IPS-NIHi7 (cell line): Measurements from ENCODE around the gene COX6B2.
"Not testable (repeated sequence)": the region's sequence is repeated elsewhere in the genome, so short reads cannot be mapped to it uniquely, and the experiment has no call there.

Source experiments
- DNase-seq: peaks from one replicate; pipeline ENCODE4 v3.0.0; 2012; ENCODE audit warnings: mixed read lengths; ENCODE audit errors: extremely low spot score

COX6B2 gene, protein sequence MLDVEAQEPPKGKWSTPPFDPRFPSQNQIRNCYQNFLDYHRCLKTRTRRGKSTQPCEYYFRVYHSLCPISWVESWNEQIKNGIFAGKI

DNA sequence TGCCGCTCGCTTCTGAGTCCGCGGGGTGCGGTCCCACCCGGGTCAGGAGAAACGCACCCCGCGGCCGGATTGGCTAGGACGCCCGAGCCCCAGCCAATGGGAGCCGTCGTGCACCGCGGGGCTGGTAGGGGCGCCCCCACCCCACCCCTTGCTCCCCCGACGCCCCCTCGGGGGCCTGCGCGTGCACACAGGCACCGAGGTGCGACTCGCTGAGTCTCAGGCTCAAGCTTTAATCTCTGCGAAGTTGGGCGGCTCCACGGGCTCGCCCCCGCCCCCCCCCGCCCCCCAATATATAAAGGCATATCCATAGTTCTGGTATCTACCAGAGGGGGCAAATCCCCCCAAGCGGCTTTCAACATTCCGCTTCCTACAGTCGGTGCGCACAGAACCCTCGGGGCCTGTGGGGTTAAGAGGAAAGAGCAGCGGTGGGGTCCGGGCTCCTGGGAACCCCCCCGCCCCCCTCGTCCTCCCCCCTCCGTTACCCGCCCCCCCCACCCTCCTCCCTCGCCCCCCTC lies at the start of gene COX6B2:
Gene COX6B2 (minus strand): TSS at position 22 of the 515 bp plus-strand sequence. CDS start 198 bp downstream, outside the sequence.
- no peak for DNase-seq

DNA sequence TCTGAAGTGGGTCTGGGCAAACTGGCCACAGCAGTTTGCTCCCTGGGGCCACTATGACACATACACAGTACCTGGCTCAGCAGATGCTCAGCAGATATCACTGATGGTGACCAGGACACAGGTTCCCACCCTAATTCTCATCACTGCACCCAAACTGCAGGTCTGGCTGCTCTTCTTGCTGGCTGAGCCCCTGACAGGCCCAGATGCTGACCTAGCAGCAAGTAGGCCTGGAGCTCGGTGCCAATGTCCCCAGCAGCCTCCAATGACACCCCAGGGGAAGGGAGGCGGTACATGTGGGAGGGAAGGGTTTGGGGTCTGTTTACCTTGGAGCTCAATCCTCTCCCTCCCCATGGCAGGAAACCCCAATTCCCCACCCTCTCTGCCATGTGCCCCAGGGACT lies 48.0 kb upstream of the COX6B2 start:
- no peak for DNase-seq

DNA sequence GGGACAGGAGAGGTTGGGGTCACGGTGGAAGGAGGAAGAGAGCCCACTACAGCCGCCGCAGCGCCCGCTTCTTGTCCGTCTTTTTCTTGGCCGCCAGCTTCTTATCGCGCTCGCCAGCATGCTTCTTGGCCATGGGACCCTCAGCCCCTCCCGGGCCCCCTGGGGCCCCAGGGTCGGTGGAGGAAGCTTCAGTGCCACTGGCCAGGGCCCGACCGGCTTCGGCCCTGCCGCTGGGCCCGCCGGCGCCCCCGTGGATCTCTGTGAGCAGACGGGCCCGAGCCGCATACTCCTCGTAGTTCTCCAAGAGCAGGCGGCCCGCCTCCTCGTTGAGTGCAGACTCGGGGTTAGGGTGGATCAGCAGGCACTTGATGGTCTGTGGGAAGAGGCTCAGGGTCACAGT lies 46.9 kb upstream of the COX6B2 start:
- DNase-seq: not testable (repeated sequence)

DNA sequence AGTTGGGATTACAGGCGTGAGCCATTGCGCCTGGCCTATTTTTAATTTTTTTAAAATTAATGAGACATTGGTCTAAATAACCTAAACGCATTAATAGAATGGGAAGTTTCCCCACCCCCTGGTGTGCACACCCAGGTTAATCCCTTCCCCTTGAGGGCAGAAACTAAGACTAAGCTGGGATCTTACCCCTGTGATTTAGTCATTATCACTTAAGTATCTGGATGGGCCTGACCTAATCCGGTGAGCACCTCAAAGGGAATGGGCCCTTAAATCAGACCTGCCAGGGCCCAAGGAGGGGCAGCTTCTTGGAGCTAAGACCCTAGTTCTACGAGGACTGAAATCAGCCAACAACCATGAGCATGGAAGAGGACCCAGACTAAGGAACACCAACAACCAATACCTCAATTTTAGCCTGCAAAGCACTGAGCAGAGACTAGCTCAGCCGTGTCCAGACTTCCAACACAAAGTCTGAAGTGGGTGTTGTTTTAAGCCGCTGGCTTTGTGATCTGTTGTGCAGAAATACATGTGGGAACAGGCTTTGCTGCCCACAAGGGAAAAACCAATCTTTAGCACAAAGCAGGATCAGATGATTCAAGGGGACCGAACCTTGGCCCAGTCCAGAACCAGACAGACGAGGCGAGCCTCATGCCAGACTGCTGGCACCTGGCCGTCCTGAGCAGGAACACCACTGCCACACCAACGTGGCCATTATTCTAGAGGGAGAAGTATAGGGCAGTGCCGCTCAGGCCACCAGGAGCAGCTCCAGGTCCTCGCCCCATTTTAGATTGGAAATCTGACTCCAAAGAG lies 46.0 kb upstream of the COX6B2 start:
- no peak for DNase-seq

DNA sequence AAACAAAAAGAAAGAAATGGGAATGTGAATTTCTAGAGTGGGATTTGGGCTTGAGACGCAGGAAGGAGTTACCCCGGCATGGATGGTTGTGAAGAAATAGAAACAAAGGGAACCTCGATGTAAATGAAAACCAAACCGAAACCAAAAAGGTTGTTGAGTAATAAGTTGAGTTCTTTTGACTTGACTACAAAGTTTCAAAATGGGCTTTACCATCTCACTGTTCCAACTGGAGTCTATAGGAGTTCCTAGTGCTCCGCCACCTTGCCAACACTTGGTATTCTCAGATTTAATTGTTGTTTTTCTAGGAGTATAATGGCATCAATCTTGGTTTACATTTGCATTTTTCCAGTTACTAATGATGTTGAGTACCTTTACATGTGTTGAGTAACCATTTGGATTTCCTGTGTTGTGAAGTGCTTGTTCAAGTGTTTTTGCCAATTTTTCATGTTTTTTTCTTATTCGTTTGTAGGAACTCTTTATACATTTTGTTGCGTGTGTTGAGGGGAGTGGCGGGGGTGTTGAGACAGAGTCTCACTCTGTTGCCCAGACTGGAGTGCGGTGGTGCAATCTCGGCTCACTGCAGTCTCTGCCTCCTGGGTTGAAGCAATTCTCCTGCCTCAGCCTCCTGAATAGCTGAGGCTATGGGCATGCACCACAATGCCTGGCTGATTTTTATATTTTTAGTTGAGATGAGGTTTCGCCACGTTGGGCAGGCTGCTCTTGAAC lies 43.8 kb upstream of the COX6B2 start:
- no peak for DNase-seq

DNA sequence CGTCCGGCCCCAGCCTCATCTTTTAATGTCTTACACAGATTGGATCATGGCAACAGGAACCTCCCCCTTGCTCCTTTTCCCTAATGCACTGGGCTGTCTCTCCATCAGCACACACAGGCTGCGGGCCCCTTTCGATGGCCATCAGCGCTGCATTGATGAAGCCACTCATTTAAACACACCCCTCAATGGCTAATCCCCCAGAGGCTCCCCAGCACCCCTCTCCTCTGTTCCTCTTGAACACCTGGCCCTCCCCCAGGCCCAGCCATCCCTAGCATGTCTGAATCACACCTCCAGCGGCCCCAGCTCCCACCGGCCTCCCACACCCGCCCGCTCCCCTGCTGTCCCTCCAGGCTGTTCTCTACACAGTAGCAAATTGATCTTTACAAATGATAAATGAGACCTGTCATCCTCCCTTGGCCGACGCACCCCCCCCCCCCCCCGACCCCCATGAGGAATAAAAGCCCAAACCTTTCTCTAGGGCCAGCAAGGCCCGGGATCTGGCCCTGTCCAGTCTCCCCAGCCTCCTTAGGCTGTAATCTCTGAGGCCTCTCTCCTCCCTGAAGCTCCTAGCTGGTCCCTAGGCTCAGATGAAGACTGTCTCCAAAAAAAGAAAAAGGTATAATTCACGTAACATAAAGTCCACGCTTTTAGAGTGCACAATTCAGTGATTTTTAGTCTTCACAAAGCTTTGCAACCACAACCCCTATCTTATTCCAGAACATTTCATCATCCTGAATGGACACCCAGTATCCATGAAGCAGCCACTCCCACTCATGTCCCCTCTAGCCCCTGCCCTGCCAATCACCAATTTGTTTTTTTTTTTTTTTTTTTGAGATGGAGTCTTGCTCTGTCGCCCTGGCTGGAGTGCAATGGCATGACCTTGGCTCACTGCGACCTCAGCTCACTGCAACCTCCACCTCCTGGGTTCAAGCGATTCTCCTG lies 38.6 kb upstream of the COX6B2 start:
- DNase-seq: peak; percentile 52

DNA sequence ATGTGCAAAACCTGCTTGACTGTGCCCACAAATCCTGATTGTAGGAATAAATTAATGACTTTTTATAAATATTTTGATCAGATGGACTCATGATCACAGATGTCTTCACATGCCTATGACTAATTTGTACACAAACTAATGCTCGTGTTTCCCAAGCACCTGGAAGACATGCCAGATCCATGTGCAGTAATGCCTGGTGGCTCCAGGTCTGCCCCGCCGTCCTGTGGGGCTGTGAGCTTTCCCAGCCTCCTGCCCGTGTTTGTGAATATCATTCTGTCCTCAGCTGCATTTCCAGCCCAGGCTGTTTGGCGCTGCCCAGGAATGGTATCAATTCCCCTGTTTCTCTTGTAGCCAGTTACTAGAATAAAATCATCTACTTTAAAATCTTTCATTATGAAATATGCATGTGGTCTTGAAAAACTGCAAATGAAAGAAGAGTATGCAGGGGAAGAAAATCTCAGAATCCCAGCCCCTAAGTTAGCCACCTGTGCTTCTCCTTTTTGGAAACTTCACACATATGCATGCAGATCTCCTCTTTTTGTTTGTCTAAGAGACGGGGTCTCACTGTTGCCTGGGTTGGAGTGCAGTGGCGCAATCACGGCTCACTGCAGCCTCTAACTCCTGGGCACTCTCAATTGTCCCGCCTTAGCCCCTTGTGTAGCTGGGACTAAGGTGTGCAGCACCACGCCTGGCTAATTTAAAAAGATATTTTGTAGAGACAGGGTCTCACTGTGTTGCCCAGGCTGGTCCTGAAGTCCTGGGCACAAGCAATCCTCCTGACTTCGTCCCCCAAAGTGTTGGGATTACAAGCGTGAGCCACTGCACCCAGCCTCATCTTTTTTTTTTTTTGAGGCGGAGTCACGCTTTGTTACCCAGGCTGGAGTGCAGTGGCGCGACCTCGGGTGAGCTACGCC lies 37.4 kb upstream of the COX6B2 start:
- DNase-seq: no peak

DNA sequence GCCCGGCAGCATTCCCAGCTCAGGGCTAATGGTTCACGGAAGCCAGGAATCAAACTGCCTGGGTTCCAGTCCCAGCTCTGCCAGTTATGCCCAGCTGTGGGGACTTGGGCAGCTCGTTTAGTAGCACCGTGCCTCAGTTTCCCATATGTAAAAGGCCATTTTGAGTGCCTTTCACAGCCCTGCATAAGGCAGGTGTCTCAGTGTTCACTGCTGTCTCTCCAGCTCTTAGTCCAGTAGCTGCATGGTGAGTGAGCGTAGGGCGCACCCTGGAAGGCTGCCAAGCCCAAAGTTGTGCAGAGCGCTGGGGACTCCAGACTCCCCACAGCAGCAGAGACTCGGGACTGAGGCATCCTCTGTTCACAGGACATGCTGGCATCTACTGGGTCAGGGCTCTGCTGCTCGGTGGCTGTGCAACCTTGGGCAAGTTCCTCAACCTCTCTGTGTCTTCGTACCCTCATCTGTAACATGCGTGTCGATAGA lies 36.7 kb upstream of the COX6B2 start:
- DNase-seq: no peak

DNA sequence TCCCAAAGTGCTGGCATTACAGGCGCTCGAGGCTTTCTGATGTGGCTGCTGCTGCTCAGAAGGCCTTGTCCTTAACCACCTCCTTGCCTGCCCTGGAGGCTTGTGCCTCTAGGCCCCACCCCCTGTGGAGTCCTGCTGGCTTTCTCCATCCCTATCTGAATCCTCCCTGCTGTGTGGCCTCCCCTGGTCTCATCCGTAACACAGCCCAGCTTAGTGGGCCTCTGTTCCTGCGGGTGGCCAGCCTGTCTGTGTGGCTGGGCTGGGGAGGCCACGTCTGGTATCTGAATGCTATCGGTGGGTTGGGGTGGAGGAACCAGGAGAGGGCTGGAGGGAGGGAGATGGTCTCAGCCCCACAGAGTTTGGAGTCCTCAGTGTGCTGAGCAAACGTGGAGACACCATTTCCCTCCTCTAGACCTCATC lies 36.0 kb upstream of the COX6B2 start:
- no peak for DNase-seq

DNA sequence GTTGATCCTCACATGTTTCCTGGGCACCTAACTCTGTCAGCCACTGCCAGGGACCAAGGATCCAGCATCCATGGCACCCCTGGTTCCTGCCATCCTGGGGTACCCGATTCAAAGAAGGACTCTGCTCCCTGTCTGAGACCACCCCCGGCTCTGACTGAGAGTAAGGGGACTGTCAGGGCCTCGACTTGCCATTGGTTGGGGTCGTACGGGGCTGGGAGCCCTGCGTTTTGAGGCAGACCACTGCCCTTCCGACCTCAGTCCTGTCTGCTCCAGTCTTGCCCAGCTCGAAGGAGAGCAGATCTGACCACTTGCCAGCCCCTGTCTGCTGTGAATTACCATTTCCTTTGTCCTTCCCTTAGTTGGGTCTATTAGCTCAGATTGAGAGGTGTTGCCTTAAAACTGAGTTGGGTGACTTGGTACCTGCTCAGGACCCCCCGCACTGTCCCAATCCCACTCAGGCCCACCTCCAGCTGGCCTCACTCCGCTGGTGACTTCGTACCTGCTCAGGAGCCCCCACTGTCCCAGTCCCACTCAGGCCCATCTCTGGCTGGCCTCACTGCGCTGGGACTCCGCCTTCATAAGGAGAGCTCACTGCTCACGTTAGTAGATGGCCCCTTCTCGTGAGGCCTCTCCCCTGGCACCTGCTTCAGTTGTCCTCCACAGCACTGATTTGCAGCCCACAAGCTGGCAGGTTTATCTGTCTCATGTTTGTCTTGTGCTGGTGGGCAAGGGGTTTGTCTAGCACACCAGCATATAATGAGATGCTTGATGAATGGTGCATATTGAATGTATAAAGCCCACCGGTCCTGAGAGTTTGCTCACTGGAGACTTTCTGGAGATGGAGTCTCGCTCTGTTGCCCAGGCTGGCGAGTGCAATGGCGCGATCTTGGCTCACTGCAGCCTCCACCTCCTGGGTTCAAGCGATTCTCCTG lies 35.1 kb upstream of the COX6B2 start:
- no peak for DNase-seq

DNA sequence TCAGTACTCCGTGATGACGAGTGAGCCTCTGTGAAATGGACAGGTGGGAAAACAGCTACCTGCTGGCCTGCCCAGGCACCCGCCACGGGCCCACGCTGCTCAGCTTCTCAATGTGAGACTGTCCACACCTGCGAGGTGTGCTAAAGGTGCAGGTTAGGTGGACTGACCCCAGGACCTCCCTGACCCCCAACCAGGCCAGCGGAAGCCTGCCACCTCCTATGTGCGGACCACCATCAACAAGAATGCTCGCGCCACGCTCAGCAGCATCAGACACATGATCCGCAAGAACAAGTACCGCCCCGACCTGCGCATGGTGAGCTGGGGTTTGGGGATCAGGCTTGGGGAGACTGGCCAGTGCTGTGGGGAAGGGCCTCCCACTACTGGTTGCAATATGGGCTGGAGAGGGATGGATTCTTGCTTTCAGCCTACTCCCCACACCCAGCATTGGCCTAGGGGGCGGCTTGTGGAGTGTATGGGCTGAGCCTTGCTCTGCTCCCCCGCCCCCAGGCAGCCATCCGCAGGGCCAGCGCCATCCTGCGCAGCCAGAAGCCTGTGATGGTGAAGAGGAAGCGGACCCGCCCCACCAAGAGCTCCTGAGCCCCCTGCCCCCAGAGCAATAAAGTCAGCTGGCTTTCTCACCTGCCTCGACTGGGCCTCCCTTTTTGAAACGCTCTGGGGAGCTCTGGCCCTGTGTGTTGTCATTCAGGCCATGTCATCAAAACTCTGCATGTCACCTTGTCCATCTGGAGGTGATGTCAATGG lies 33.4 kb upstream of the COX6B2 start:
- no peak for DNase-seq

DNA sequence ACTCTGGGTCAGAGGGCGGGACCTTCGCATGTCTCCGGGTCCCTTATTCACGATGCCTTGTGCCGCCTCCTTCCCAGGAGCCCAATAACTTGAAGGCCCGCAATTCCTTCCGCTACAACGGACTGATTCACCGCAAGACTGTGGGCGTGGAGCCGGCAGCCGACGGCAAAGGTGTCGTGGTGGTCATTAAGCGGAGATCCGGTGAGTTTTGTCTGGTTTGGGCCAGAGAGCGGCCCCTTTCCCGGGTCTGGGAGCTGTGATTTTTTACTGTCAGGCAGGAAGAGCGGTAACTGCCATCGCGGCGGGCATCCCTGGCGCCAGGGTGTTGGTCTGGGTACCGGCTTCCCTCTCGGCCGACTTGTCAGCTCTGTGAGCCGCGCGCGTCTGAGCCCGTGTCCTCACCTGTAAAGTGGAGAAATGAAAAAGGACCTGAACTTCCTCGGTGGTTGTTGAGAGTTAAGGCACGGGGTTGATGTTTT lies 32.0 kb upstream of the COX6B2 start:
- DNase-seq: no peak

DNA sequence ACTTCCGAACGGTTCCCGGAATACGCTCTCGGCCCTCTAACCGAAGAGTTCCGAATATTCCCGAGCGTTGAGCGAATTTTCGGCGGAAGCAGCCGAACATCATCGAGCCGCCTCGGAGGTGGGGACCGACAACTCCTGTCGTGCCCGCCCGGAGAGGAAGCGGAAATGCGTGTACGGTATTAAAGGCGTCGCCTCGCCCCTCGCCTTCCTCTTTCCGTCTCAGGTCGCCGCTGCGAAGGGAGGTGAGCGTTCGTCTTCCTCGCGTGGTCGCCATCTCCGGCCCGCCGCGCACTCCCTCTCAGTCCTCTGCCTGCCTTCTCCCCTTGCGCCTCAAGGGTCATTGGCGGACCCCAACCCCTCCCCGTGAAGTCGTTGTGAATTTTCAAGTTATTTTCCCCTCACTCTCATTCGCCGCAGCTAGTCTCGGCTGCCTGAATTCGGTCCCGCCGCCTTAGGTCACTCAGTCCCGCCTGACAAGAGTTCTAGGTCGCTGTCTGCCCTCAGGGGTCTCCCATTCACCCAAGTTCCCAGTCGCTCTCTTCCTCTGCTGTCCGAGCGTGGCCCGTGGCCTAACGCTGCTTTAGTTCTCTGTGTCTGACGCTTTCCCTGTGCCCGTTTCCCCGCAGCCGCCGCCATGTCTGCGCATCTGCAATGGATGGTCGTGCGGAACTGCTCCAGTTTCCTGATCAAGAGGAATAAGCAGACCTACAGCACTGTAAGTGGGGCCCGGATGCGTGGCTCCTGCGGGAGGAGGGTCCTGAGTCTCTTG lies 31.4 kb upstream of the COX6B2 start, which contains the start of gene RPL28:
Gene RPL28 (plus strand): TSS at position 209 of the 769 bp plus-strand sequence. CDS start 426 bp downstream, at position 635.
- peak; percentile 92 for DNase-seq

DNA sequence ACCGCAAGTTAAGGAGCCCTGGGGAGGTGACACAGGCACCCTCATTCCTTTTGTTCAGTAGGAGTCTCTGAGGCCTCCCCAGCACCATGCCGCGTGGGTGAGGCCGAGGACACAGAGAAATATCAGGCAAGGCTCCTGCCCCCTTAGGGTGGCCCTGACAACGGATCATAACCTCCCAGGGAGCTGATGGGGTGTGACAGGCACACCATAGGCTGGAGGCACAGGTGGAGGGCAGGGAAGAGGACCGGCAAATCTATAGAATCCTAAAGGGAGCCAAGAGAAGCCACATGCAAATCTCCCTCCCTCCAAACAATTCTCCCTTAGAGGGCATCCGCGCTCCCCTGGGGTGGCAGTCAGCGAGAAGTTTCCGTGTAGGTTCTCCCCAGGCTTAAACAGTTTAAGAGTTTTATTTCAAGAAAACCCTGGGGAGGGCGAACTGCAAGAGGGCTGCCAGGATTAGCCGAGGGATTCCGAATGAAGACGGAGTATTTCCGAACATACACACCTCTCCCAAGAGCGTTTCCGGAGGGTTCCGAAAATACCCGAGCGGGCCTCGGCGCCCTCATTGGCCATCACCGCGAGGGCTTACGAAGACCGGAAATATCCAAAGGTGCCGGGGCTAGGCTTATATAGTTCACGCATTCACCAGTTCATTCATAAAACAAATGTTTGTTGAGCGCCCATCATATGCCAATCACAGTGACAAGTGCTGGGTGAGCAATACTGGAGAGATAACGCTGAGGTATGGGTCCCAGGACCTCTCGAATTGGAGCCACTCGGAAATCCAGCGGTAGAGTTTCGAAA lies 30.6 kb upstream of the COX6B2 start:
- peak; percentile 82 for DNase-seq

DNA sequence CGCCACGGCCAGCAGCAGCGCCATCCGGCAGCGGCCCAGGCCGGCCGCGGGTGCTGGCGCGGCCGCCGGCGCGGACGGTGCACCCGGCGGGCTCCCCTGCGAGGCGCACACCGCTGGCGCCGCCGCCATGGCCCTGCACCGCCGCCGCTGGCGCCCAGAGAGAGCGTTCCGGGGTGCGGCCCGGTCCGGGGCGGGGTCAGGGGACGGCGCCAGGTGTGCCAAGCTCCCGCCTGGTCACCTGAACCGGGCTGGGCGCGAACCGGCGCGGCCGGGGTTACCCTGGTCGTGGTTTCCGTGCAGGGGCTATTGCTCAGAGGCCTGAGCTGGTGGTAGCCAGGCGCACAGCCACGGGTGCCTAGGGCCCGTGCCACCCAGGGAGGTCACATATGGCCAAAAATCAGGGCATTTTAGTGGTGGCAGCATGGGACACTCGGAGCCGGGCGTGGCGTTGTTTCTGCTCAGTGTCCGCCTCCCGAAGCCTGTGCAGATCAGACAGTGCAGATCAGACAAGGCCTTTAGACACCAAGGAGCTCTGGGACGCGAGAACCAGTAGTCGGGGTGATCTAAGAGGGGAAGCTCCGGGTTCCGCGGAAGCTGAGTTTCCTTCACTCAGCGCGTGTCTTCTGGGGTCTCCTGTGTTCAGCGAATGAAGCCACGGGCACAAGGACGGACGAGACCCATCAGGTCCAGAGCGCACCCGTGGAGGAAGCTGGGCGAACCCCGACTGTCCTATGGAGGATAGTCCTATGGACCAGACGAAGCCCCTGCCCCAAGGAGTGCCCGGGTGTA lies 29.8 kb upstream of the COX6B2 start, which contains the start of gene TMEM238:
Gene TMEM238 (minus strand): TSS at position 162 of the 789 bp plus-strand sequence. CDS start 33 bp downstream, at position 129.
- no peak for DNase-seq
